ENCODE results near the gene RANBP10. TPM values are rescaled to one million over a fixed set of nuclear protein-coding genes. Genes with fewer than 3 reads are reported as not detected.

The RANBP10 gene
- total and polyA plus RNA-seq, 3 donors from 2014 or later: 23.0 to 25.2 (median 23.5) TPM

GRCh38 chr16:67731071-67731752 is 75.1 kb downstream of the RANBP10 start:
- no peaks in the 10 kb centered on the region for H3K27me3 ChIP-seq
- H3K9me3 ChIP-seq: no peaks in the 10 kb centered on the region
- no peak for DNase-seq
- H3K36me3 ChIP-seq (ENCODE audit: low read depth, missing control alignments): no peaks in the 10 kb centered on the region
- no peak overlapping the region for H3K27ac ChIP-seq
- no peak overlapping the region for H3K4me3 ChIP-seq
- WGBS, 2 donors: 89 to 96% methylated on average over 9 of the region's 9 CpGs
- H3K4me1 ChIP-seq: no peaks in the 10 kb centered on the region
- TF ChIP-seq POLR2A (IDR thresholded peaks at IDR 0.05): no peak
- no peak for TF ChIP-seq CTCF (IDR thresholded peaks at IDR 0.05)
- intact Hi-C loops (cut with DNase I; ENCODE audit: low total_unique reads): no loop called here

- intact Hi-C loops (cut with DNase I; ENCODE audit: low total_unique reads): no loop called here
- H3K36me3 ChIP-seq (ENCODE audit: low read depth, missing control alignments): no peaks in the 10 kb centered on the region
Measured at GRCh38 chr16:67730326-67730725, 76.0 kb downstream of the RANBP10 start.

GRCh38 chr16:67729636-67730248 is 76.6 kb downstream of the RANBP10 start:
- H3K27me3 ChIP-seq: no peaks in the 10 kb centered on the region
- intact Hi-C loops (cut with DNase I; ENCODE audit: low total_unique reads): no loop called here
- no peaks in the 10 kb centered on the region for H3K9me3 ChIP-seq
- WGBS, 2 donors: 91 to 95% methylated on average over 11 to 14 of the region's 14 CpGs
- H3K4me3 ChIP-seq: no peak overlapping the region
- TF ChIP-seq POLR2A (IDR thresholded peaks at IDR 0.05) (no peak), CTCF (IDR thresholded peaks at IDR 0.05) (no peak)
- H3K4me1 ChIP-seq: no peaks in the 10 kb centered on the region
- no peaks in the 10 kb centered on the region for H3K36me3 ChIP-seq (ENCODE audit: low read depth, missing control alignments)
- DNase-seq: no peak
- no peak overlapping the region for H3K27ac ChIP-seq

More at GRCh38 chr16:67730326-67730725, 76.0 kb downstream of the RANBP10 start:
- Histone ChIP-seq H3K4me3 (no peak overlapping the region), H3K27ac (no peak overlapping the region), H3K27me3 (no peaks in the 10 kb centered on the region), H3K9me3 (no peaks in the 10 kb centered on the region), H3K4me1 (no peaks in the 10 kb centered on the region)
- WGBS, 2 donors: 89 to 93% methylated on average over 5 to 6 of the region's 6 CpGs
- no peak for TF ChIP-seq POLR2A (IDR thresholded peaks at IDR 0.05)
- no peak for TF ChIP-seq CTCF (IDR thresholded peaks at IDR 0.05)
- DNase-seq: no peak

- Histone ChIP-seq H3K9me3 (no peaks in the 10 kb centered on the region), H3K36me3 (ENCODE audit: low read depth, missing control alignments) (no peaks in the 10 kb centered on the region), H3K27me3 (no peaks in the 10 kb centered on the region), H3K4me1 (no peaks in the 10 kb centered on the region), H3K4me3 (no peak overlapping the region), H3K27ac (no peak overlapping the region)
- TF ChIP-seq CTCF (IDR thresholded peaks at IDR 0.05): no peak
- no peak for TF ChIP-seq POLR2A (IDR thresholded peaks at IDR 0.05)
- intact Hi-C loops (cut with DNase I; ENCODE audit: low total_unique reads): no loop called here
- DNase-seq: no peak
- 90% methylated on average over 15 to 22 of the region's 22 CpGs for WGBS, 2 donors
Measured at GRCh38 chr16:67727521-67728485, 78.6 kb downstream of the RANBP10 start.

Measured in testis (tissue), 3 donors.